Femur (tissue), 1 donor: ENCODE data around the gene PROK1.
"Not testable (repeated sequence)": the region's sequence is repeated elsewhere in the genome, so short reads cannot be mapped to it uniquely, and the experiment has no call there.

Experiments used
- DNase-seq: peaks from one replicate; pipeline ENCODE4 v3.0.0-alpha.2; 2017

Gene PROK1

DNA sequence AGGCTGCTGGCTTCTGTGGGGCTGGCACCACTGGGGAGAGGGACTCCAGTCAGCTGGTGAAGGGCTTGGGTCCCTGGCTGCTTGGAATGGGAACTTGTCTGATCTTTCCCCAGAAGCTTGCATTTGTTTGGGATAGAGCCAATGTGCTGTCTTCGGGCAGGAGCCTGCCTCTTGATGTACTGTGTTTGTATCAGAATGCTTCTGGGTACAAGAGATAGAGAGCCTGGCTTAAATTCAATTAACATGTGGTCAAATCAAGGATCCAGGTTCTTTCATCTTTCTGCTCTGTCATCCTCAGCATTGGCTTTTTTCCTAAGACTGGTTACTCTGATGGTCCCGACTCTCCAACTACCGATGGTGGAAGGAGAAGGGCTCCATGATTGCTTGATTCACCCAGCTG, 16.0 kb upstream of the PROK1 start:
- no peak for DNase-seq

DNA sequence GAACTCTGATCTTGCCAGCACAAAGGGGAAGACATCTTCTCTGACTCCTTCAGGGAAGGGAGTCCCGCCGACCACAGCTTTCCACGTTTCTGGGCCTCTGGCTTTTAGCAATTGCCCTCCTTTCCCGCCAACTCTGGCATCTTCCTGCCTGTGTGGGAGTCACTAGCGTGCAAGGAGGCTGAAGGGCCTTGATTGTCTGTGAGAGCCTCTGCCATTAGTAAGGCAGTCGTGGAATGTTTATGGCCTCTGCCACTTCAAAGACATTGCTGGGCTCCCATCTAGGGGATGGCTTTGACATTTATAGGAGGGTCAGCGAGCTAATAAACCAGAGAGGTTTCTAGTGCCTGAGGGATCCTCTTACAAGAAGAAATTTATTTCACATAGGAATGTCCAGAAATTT, 14.3 kb upstream of the PROK1 start:
- no peak for DNase-seq

DNA sequence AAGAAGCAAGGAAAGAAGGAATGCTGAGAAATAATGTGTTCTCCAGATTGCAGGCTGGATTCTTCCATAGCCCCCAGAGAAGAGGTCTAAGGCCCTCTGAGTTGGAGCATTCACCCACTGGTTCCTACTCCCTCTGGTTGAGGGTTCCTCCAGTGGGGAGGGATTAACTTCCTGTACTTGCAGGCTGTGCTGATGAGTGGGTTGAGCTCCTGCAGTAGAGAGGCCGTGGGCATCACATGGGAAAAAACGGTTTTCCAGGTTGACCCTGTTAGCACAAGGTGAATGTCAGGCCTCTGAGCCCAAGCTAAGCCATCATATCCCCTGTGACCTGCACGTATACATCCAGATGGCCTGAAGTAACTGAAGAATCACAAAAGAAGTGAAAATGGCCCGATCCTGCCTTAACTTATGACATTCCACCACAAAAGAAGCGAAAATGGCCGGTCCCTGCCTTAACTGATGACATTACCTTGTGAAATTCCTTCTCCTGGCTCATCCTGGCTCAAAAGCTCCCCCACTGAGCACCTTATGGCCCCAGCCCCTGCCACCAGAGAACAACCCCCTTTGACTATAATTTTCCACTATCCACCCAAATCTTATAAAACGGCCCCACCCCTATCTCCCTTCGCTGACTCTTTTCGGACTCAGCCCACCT, 13.2 kb upstream of the PROK1 start:
- not testable (repeated sequence) for DNase-seq

DNA sequence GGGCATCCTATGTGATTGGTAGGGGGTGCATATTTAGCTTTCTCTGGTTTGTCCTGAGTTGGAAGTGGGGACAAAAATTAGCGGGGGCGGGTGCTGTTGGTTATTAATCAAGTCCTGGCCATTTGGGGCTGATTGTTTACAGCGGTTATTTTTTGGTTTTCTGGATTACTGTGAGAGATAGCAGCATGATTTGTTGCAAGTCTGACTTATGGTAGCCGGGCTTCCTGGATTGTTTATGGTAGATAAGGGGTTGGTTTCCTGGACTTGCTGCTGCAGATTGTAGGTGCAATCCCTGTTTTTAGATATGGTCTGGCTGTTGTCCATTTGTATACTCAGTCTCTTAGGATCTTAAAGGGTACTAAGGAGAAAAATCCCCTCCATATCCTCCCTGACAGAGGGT, 12.1 kb upstream of the PROK1 start:
- no peak for DNase-seq

DNA sequence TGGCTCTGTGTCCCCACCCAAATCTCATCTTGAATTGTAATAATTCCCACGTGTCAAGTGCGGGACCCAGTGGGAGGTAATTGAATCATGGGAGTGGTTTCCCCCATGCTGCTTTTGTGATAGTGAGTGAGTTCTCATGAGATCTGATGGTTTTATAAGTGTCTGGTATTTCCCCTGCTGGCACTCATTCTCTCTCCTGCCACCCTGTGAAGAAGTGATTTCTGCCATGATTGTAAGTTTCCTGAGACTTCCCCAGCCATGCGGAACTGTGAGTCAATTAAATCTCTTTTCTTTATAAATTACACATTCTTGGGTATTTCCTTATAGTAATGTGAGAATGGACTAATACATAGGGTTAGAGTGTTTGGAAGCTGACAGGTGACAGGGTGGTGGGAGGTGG, 11.1 kb upstream of the PROK1 start:
- DNase-seq: not testable (repeated sequence)

DNA sequence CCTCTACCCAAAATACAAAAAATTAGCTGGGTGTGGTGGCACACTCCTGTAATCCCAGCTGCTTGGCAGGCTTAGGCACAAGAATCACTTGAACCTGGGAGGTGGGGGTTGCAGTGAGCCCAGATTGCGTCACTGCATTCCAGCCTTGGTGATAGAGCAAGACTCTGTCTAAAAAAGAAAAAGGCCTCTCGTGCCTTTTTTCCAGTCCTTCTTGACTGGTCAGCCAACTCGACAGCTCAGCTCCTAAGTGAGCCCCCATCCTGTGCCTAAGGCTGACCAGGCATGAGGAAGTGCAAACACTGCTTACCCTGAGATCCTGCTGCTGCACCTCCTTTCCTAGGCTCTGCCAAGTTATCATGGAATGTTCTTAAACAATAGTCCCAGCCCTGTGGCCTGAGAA, 10.1 kb upstream of the PROK1 start:
- DNase-seq: no peak

DNA sequence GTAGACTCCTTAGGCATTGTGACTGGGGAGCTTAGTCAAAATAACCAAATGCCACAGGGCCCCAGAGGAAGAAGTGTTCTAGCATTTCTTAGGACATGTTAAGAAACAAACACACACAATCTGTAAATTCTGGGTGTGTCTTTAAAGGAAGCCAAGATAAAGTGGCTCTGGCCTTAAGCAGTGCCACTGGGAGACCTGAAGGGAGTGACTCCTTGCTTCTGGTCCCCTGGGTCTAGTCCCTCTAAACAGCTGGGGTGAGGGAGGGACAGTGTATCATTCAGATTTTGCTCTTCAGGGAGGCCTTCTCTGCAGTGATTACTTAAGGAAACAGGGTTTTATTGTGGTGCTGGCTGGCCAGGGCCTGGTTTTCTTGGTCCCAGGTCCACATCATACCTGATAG, 9.1 kb upstream of the PROK1 start:
- no peak for DNase-seq

DNA sequence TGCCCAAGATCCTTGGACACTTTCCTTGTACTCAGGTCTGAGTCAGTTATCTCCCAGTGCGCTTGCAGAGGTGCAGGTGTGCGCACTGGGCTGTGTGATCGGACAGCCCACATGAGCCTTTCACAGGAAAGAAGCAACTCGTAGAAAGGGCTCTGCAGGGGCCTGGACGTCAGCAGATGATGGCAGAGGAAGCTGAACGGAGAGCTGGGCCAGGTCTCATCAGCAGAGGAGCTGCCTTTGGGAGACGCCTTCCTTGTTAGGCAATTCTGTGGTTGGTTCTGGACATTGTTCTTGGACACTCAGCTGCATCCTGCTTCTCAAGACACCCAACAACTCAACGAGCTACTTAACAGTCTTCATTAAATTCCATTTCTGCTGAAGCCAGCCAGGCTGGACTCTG, 7.5 kb upstream of the PROK1 start:
- DNase-seq: no peak

DNA sequence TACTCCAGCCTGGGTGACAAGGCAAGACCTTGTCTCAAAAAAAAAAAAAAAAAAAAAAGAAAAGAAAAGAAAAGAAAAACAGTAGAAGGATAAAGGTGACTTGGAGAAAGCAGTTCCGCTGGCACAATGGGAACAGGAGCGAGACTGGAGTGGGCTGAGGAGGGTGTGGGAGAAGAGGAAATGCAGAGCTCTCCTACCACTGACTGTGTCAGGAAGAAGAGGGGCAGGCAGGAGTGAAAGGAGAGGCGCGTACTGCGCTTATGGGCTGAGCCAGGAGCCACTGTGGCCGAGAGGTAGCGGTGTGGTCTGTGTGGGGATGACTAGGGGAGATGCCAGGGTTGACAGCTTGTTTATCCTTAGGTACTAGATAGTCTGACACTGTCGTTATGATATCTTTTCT, 6.4 kb upstream of the PROK1 start:
- DNase-seq: no peak

DNA sequence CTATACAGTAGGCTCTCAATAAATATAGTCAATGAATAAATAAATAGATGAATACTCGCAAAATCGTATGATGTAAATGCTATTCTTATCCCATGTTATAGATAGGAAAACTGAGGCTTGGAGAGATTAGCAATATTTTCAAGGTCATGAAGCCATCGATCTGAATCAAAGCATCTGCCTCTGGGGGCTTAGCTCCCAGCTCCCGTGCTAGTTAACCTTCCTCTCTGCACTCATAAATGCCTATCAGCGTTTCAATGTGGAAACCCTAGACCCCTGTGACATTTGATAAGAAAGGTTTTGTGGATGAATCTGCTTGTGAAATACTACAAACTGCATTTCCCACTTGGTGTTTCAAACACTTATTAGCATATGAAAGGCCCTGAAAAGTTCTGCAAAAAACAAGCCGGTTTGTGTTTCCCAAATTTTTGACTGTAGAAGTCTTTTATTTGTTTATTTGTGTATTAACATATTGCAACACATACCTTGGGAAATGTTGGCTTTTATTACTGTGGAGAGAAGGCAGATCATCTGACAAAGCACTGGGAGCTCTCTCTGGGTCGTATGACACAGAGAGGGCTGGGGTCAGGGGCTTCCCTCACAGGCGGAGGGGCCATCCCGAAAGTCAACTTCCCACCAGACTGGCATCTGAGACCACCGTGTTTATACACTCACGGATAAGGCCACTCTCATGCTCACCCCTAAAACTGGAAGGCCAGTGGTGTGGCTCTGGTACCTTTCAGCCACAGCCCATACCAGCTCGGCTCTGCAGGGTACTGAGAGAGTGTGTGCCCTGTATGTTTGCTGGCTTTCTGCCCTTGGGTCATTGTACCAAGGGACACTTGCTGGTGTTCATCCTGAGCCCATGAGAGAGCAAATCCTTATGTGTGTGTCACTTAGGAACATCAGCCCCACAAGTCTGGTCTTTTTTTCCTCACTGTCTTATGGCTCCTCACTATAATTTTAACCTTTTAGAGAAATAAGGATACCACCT, 993 bp upstream of the PROK1 start:
- no peak for DNase-seq

DNA sequence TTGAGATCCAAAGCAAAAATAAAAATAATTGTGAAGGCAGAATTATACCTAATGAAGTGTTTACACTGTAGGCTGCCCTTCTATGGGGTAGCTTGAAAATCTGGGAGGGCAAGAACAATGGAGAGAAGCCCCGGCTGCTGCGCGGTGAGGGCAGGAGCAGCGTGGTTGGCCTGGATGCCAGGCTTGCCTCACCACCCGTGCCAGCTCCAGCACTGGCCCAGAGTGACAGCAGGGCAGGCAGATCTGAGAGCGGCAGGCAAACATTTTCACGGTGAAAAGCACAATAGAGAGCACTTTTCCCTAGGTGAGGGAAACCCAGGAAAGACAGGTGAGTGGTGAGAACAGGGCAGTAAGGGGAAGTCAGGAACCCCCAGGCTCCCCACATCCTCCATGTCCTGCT, 1.4 kb downstream of the PROK1 start:
- no peak for DNase-seq

DNA sequence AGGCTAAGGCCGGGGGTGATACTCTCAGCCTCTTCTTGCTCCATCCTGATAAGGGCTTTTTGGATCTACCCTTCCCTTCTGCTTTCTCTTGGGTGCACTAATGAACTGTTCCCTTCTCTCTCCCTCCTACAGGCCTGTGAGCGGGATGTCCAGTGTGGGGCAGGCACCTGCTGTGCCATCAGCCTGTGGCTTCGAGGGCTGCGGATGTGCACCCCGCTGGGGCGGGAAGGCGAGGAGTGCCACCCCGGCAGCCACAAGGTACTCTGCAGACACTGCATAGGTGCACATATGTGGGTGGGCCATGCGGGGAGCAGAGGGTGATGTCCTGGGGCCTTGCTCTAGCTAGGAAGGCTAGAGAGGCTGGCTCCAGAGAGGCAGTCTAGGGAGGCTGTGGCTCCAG, 2.9 kb downstream of the PROK1 start:
- DNase-seq: no peak

DNA sequence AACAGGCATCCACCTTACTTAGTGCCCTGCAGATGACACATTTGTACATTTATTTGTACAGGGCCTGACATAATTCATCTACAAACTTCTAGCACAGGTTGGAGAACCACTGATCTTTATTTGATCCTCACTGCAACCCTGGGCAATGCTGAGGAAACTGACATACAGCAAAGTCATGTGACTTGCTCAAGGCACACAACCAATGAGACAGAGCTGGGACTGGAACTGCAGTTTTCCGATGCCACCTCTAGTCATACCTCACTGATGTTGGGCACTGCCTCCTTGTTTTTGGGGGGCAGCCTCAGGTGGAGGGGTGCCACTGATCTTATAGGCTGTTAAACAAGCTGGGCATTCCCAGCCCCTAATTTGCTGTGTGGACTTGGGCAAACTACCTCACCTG, 3.4 kb downstream of the PROK1 start:
- DNase-seq: no peak

DNA sequence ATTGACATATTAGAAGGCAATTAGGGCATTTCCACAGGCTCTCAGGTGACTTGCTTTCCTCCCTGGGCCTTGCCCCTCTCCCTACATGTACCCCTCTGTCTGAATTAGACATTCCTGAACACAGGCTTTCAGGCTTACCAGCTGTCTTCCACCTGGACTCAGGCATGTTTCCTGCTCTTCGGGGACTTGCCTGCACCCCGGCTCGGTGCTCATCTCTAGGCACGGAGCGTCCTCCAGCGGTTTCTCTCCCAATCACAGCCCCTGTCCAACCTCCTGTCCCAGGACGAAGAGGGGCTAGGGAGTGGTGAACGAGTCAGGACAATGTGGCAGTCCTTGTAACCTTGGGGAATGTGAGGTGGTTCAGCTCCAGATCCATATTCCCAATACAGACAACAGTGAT, 4.2 kb downstream of the PROK1 start:
- no peak for DNase-seq

DNA sequence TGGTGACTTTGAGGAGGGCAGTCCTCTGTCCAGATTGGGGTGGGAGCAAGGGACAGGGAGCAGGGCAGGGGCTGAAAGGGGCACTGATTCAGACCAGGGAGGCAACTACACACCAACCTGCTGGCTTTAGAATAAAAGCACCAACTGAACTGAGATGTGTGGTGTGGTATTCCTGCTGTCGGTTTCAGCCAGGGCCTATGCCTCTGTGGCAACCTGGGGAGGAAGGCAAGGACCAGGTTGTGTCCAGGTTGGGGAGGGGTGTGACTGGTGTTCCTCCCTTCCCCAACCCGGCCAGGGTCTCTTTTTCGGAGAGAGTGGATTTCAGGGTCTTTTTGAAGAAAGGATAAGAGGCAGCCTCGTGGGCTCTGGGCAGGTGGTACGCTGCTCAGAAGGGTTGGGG, 6.3 kb downstream of the PROK1 start:
- DNase-seq: no peak

DNA sequence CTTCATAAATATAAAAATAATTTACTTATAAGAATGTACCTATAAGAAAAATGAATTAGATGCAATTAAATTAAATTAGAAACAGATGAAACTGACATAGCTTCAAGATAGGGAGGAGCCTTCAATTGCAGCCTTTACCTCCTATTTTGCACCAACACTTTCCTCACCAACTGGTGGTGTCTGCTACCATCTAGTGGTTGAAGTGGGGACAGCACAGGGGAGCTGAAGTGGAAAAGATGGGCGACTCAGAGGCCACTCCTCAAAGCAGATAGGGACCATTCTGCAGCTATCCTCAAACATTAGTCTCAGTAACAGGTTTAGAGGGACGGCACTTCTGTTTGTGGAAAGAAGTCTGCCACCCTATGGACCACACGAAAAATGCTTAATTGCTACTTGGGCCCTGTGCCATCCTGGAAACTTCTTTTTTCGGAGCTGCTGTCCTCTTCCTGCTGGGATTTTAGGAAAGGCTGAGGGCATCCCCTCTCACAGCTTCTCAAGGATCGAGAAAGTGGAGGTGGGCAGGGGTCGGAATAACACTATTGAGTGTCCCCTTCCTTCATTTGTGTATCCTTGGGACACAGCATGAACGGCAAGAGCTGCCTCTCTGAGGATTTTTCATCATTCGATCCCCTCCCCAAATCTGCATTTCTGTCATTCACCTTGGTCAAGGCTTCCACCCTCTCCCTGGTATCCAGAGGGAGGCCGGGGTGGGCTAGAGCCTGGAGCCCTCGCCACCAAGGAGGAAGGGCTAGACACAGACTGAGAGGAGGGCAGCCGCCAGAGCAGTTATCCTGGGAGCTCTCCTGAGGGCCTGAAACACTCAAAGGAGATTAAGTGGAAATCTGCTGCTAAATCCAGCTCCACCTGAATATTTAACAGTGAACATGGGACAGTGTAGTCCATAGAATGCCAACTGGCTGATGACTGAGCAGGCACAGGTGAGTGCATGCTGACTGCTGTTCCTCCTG, 9.6 kb downstream of the PROK1 start:
- DNase-seq: peak; percentile 86

DNA sequence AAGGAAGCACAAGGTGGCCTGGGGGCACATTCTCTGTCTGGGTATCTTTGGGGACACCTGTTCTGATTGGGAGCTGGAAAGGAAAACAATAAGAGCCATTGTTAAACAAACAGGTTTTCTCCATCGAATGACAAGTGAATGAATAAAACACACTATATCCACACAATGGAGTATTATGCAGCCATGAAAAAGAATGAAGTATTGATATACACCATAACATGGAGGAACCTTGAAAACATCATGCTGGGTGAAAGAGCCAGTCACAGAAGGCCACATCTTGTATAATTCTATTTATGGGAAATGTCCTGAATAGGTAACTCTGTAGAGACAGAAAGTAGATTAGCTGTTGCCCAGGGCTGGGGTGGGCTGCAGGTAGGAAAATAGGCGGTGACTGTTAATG, 11.1 kb downstream of the PROK1 start:
- DNase-seq: no peak

DNA sequence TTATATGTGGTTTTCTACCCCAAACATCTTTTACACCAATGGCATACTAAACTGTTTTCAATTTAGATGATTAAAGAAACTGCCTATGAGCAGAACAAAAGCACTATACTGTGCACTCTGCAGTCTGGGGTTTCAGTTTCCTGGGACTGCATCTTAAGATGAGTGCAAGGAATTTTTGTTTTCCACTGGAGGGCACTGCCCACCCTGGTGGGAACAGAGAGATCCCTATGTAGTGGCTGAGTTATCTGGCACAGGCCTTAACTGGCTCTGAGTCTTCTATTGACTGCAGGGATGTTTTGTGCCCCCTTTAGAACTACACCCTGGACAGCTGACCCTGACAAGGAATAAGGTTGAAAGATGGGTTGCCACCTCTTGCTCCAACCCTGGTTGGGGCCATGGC, 12.0 kb downstream of the PROK1 start:
- DNase-seq: no peak

DNA sequence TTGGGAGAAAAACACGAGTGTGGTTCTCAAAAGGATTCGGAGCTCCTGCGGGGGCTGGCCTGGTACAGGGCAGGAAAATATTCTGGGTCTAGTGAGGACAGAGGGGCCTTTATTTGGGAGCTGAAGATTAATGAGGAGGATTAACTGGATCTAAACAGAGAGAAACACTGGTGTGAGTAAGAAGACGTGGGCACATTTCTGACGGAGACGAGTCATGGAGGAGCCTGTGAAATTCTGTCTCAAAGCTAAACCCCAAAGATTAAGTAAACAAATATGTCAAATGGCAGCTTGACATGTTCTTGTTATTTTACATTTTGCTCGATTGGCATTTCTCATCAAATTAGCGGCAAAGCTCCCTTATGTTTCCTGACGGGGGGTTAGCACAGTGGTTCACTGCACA, 12.8 kb downstream of the PROK1 start:
- DNase-seq: no peak

DNA sequence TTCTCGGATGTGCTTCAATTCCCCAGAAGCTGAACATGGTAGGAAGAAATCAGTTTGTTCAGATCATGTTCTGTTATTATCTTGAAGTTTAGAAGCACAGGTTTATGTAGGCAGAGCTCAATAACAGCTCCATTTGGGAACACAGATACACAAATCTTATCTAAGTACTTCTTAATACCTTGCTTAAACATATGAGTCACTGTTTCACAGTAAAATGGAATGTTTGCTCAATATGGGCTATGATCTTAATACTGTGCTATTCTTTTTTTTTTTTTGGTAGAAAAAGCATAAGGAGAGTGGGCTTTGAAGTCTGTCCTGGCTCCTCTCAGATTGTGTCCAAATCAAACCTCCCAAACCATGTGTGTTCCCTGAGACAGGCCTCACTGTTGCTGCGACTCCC, 13.4 kb downstream of the PROK1 start:
- DNase-seq: no peak

DNA sequence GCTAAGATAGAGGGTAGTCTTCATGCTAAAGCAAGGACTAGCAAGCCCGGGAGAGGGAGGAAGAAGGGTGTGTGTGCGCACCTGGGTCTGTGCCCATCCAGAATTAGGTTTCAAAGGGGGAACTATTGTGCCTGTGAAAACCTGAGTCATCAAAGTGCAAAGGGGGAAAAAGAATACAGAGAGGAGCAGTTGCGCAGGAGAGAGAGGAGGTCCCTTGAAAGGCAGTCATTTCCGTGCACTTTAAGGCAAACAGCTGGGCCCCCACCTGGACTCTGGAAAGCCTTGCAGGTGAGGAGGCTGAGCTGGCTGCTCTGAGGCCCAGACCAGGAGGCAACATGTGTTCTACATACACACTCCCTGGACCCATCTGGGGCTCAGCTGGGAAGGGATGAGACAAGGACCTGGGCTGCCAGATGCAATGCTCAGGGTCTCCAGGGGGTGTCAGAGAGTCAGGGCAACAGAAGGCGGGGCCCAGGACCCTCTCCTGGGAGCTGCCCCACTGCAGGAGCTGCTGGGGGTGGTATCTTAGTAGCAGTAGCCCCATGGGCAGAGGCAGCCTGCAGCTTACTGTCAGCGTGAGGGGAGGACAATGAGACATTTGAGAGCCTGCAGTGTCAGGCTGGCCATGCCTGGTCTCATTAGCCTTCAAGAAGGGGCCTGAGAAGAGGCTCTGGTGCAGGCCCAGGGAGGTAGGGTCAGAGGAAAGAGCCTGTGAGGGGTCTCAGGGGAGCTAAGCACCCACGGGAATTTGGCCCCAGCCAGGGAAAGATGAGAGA, 14.3 kb downstream of the PROK1 start:
- no peak for DNase-seq

DNA sequence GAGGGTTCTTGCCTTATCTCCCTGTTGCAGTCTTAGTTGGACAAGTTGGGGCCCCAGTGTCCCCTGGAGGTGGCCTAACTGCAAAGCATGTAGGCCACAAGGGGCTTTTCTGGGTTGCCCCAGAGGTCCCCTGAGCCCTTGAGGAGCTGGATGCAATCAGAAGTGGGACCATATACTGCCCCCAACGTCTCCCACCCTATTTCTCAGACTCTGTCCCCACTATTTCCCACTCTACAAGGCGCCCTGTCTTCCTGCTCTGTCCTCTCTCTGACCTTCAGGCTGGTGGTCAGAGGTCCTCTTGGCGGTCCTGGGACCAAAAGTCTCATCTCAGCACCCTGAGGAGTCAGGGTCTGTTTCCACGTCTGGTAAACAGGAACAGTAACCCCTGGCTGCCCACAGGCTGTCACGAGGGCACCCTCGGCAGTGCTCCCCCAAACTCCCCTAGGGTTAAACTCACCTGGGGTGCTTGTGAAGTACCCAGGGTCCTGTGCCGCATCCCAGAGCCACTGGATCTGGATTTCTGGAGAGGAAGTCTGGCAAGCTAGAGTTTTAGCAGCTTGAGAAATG, 14.9 kb downstream of the PROK1 start:
- DNase-seq: no peak
